Activated CD4-positive, alpha-beta T cell treated with anti-CD3 and anti-CD28 coated beads, Interleukin-2, Interleukin-4, amounts not matched to agents 100 ng/mL and 50 ng/mL, durations not matched to agents 16 hours and 8 hours (primary cell): ENCODE results near the gene CNGB1.
"Not testable (repeated sequence)": the region's sequence is repeated elsewhere in the genome, so short reads cannot be mapped to it uniquely, and the experiment has no call there.

ENCODE experiments used
- DNase-seq: peaks from one replicate; pipeline ENCODE4 v3.0.0-alpha.2; 2020; ENCODE audit warnings: low spot score

Gene CNGB1

GRCh38 chr16:57857991-57858390 lies 112.9 kb downstream of the CNGB1 start:
- not testable (repeated sequence) for DNase-seq

- no peak for DNase-seq
These were observed 115.7 kb downstream of the CNGB1 start for GRCh38 chr16:57855188-57855587.

- no peak for DNase-seq
These were observed 118.7 kb downstream of the CNGB1 start for GRCh38 chr16:57852189-57852588.

DNA sequence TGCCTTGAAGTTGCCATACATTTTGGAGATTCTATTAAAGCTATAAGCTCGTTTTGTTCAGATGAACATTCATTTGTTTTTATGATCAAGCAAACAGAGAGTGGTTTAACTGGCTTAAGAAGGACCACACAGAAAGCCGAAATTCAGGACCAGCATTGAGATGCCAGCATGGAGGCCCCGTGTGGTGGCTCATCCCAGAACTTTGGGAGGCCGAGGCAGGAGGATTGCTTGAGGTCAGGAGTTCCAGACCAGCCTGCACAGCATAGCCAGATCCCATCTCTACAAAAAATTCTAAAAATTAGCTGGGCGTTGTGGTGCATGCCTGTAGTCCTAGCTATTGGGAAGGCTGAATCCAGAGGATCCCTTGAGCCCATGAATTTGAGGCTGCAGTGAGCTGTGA lies 122.7 kb downstream of the CNGB1 start:
- no peak for DNase-seq

GRCh38 chr16:57846931-57847330 lies 124.0 kb downstream of the CNGB1 start:
- DNase-seq = not testable (repeated sequence)

- no peak for DNase-seq
These were observed 124.7 kb downstream of the CNGB1 start for GRCh38 chr16:57846078-57846697.

- DNase-seq = no peak
These were observed 125.8 kb downstream of the CNGB1 start for GRCh38 chr16:57845115-57845514.

GRCh38 chr16:57844416-57845030 lies 126.4 kb downstream of the CNGB1 start:
- no peak for DNase-seq

DNA sequence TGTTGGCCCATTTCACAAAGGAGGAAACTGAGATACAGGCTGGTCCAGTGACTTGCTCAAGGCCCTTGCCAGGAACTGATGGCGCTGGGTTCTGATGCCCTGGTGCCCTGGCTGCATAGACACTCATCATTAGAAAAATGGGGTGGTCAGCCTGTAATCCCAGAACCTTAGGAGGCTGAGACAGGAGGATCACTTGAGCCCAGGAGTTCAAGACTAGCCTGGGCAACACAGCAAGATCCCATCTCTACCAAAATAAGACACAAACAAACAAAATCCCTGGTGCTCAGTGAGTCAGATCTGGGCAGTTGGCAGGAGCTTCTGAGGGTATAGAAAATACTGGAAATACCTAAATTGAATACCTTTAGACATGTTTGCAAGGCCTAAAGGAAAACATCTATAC lies 127.5 kb downstream of the CNGB1 start:
- no peak for DNase-seq

DNA sequence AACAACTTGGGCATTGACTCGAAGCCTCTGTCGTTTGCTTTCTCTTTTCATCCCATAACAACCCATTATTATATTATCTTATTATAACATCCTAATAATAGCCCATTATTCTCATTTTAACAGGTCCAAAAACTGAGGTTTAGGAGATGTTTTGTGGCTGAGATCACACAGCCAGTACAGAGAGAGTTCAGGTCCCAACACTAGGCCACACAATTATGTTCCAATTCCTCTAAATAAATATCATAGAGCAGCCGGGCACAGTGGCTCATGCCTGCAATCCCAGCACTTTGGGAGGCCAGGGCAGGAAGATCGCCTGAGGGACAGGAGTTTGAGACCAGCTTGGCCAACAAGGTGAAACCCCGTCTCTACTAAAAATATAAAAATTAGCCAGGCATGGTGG lies 128.3 kb downstream of the CNGB1 start:
- no peak for DNase-seq

DNA sequence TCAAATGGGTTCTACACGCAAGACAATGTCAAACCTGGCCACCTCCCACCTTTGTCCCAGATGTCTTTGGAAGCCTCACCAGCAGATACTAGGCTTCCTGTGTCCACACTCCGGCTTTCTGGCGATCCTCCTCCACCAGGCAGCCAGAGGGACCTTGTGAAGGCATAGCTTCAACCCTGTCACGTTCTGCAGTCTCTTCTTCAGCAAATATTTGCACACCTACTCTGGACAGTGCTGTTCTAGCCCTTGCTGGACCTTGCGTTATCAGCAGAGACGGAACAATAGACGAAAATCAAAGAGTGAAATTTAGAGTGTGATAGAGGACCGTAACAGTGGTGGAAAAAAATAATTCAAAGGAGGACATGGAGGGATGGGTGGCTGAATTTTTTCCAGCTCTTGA lies 130.1 kb downstream of the CNGB1 start:
- no peak for DNase-seq

- DNase-seq = no peak
These were observed 132.8 kb downstream of the CNGB1 start for GRCh38 chr16:57838161-57838560.

- DNase-seq = no peak
These were observed 133.4 kb downstream of the CNGB1 start for GRCh38 chr16:57837305-57838125.

DNA sequence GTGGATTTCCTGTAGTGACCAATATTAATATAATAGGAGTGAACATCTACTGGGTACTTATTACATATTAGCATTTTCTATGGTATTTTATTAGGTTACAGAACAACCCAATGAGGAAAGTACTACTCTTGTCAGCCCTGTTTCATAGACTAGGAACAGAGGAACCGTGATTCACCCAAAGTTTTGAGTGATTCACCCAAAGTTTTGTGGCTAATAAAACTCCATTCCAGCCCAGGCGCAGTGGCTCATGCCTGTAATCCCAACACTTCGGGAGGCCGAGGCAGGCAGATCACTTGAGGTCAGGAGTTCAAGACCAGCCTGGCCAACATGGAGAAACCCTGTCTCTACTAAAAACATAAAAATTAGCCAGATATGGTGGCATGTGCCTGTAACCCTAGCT lies 135.5 kb downstream of the CNGB1 start:
- DNase-seq = not testable (repeated sequence)

GRCh38 chr16:57834936-57835335 lies 136.0 kb downstream of the CNGB1 start:
- no peak for DNase-seq
